NCI-H128 (cell line): Measurements from ENCODE around the gene PHF5A.
"Not testable (repeated sequence)": the region's sequence is repeated elsewhere in the genome, so short reads cannot be mapped to it uniquely, and the experiment has no call there.

ENCODE experiments used
- DNase-seq: peaks from one replicate; lab custom pipeline; 2025; ENCODE audit not compliant: unreplicated experiment; lab: John Stamatoyannopoulos, UW

PHF5A gene

GRCh38 chr22:41447435-41448188 lies 20.9 kb downstream of the PHF5A start:
- peak; percentile 17 for DNase-seq

- DNase-seq: peak; percentile 76
Observed at GRCh38 chr22:41446639-41447434, 21.7 kb downstream of the PHF5A start, which contains the start of gene TOB2. Gene TOB2 (minus strand): TSS chr22:41446801. CDS start chr22:41437345, 9,456 bp downstream.

- DNase-seq: no peak
Observed at GRCh38 chr22:41446057-41446501, 22.4 kb downstream of the PHF5A start.

- DNase-seq: no peak
Observed at GRCh38 chr22:41445129-41446056, 23.1 kb downstream of the PHF5A start.

GRCh38 chr22:41444360-41445128 lies 23.9 kb downstream of the PHF5A start:
- DNase-seq: peak; percentile 87

- DNase-seq: no peak
Observed at GRCh38 chr22:41442240-41442792, 26.2 kb downstream of the PHF5A start.

GRCh38 chr22:41440511-41440910 lies 28.0 kb downstream of the PHF5A start:
- DNase-seq: not testable (repeated sequence)

GRCh38 chr22:41437198-41437597 lies 31.3 kb downstream of the PHF5A start:
- DNase-seq: no peak

- DNase-seq: no peak
Observed at GRCh38 chr22:41436322-41437113, 32.0 kb downstream of the PHF5A start.

GRCh38 chr22:41435560-41435959 lies 32.9 kb downstream of the PHF5A start:
- DNase-seq: no peak

GRCh38 chr22:41434361-41435003 lies 34.0 kb downstream of the PHF5A start:
- not testable (repeated sequence) for DNase-seq

- not testable (repeated sequence) for DNase-seq
Observed at GRCh38 chr22:41433480-41433879, 35.0 kb downstream of the PHF5A start.

GRCh38 chr22:41431656-41432055 lies 36.8 kb downstream of the PHF5A start:
- no peak for DNase-seq

- DNase-seq: no peak
Observed at GRCh38 chr22:41429951-41430332, 38.5 kb downstream of the PHF5A start.

- no peak for DNase-seq
Observed at GRCh38 chr22:41429232-41429950, 39.1 kb downstream of the PHF5A start.

- peak; percentile 12 for DNase-seq
Observed at GRCh38 chr22:41425660-41426365, 42.7 kb downstream of the PHF5A start.

- no peak for DNase-seq
Observed at GRCh38 chr22:41418717-41419116, 49.8 kb downstream of the PHF5A start.
